ENCODE results near the gene GRHL1. TPM values are rescaled to one million over a fixed set of nuclear protein-coding genes. Genes with fewer than 3 reads are reported as not detected.
"Not testable (repeated sequence)": the region's sequence is repeated elsewhere in the genome, so short reads cannot be mapped to it uniquely, and the experiment has no call there.

Gene GRHL1
- total RNA-seq, 1 donor = 1.3 TPM

GRCh38 chr2:10027660-10028330 is 76.3 kb downstream of the GRHL1 start:
- TF ChIP-seq, protein P1, sequence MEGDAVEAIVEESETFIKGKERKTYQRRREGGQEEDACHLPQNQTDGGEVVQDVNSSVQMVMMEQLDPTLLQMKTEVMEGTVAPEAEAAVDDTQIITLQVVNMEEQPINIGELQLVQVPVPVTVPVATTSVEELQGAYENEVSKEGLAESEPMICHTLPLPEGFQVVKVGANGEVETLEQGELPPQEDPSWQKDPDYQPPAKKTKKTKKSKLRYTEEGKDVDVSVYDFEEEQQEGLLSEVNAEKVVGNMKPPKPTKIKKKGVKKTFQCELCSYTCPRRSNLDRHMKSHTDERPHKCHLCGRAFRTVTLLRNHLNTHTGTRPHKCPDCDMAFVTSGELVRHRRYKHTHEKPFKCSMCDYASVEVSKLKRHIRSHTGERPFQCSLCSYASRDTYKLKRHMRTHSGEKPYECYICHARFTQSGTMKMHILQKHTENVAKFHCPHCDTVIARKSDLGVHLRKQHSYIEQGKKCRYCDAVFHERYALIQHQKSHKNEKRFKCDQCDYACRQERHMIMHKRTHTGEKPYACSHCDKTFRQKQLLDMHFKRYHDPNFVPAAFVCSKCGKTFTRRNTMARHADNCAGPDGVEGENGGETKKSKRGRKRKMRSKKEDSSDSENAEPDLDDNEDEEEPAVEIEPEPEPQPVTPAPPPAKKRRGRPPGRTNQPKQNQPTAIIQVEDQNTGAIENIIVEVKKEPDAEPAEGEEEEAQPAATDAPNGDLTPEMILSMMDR (IDR thresholded peaks at IDR 0.05; ENCODE audit: insufficient read depth, low read length) = no peak
- no peak overlapping the region for H3K4me3 ChIP-seq (ENCODE audit: low read depth, low read length)
- no peak for DNase-seq (ENCODE audit: low read depth)

- H3K4me3 ChIP-seq (ENCODE audit: low read depth, low read length) = no peak overlapping the region
- DNase-seq (ENCODE audit: low read depth) = no peak
- TF ChIP-seq, protein P1 (IDR thresholded peaks at IDR 0.05; ENCODE audit: insufficient read depth, low read length) = no peak
Observed at GRCh38 chr2:10028407-10028987, 77.0 kb downstream of the GRHL1 start.

DNA sequence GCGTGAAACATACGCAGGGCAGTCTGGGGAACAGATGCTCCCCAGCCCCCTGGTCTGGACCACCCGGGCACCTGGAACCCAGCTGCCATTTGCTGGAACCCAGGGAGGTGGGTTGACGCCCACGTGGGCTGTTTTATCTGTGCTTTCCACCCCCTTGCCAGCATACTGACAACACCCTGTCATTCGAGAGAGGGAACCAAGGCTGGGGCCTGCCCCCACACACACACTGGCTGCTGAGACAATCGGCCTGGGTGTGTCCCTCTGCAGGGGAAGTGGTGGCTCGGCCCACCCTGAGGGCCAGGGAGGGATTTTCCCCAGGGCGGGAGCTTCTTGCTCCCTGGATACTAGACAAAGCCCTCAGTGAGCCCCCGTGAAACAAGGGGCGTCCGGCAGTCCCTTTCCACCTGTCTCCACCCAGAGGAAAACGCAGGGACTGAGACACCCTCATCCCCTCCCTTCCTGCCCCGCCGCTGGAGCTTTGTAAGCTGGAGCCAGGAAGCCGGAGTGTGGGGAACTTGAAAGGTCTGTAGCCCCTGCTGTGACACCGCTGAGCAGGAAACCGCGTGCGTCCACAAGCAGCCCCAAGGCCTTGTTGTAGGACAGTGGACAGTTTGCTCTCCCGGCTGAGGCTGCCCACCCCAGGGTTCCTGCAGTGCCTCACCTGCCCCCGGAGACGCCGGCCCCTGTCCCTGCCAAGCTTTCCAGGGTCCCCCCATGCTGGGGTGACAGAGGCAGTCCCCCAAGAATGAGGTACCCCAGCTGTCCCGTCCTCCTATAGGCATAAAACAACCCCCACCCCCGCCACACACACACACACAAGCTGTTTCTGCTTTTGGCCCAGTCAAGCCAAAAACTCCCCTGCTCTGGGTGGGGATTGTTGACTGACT is 77.7 kb downstream of the GRHL1 start:
- no peak for DNase-seq (ENCODE audit: low read depth)
- no peak overlapping the region for H3K4me3 ChIP-seq (ENCODE audit: low read depth, low read length)
- TF ChIP-seq, protein P1 (IDR thresholded peaks at IDR 0.05; ENCODE audit: insufficient read depth, low read length) = no peak

- DNase-seq (ENCODE audit: low read depth) = no peak
- H3K4me3 ChIP-seq (ENCODE audit: low read depth, low read length) = no peak overlapping the region
- TF ChIP-seq, protein P1 (IDR thresholded peaks at IDR 0.05; ENCODE audit: insufficient read depth, low read length) = no peak
Observed at GRCh38 chr2:10029875-10030223, 78.4 kb downstream of the GRHL1 start.

- TF ChIP-seq, protein P1 (IDR thresholded peaks at IDR 0.05; ENCODE audit: insufficient read depth, low read length) = no peak
- H3K4me3 ChIP-seq (ENCODE audit: low read depth, low read length) = no peak overlapping the region
- DNase-seq (ENCODE audit: low read depth) = no peak
Observed at GRCh38 chr2:10030311-10030736, 78.8 kb downstream of the GRHL1 start.

- not testable (repeated sequence) for DNase-seq (ENCODE audit: low read depth); H3K4me3 ChIP-seq (ENCODE audit: low read depth, low read length)
Observed at GRCh38 chr2:10030798-10031197, 79.3 kb downstream of the GRHL1 start.

All from fibroblast of the aortic adventitia (primary cell).